NCI-H446 (cell line): ENCODE measurements around the gene SYNGR3.
A peak's percentile ranks its signal among the peaks of the same experiment; 100 is the strongest.
"Not testable (repeated sequence)": the region's sequence is repeated elsewhere in the genome, so short reads cannot be mapped to it uniquely, and the experiment has no call there.

ENCODE experiments used
- DNase-seq, 2 experiments: peaks; one replicate each; lab custom pipeline; 2025; lab: John Stamatoyannopoulos, UW

Gene SYNGR3

GRCh38 chr16:2008631-2009163 lies 18.9 kb downstream of the SYNGR3 start:
- DNase-seq: no peak

- DNase-seq: no peak
Measured at GRCh38 chr16:2009164-2009711, 19.5 kb downstream of the SYNGR3 start.

GRCh38 chr16:2009791-2010510 lies 20.2 kb downstream of the SYNGR3 start, which contains the start of gene ZNF598:
TSS of gene ZNF598 (minus strand) at chr16:2009821.
- DNase-seq: peak; percentile 60 to 89

GRCh38 chr16:2011726-2012125 lies 22.0 kb downstream of the SYNGR3 start:
- not testable (repeated sequence) for DNase-seq

GRCh38 chr16:2013527-2013926 lies 23.8 kb downstream of the SYNGR3 start:
- DNase-seq: no peak

GRCh38 chr16:2015117-2015946 lies 25.6 kb downstream of the SYNGR3 start:
- no peak for DNase-seq

GRCh38 chr16:2015947-2016208 lies 26.1 kb downstream of the SYNGR3 start:
- no peak for DNase-seq

GRCh38 chr16:2016407-2016922 lies 26.7 kb downstream of the SYNGR3 start:
- no peak for DNase-seq

GRCh38 chr16:2019518-2019920 lies 29.7 kb downstream of the SYNGR3 start, which contains the start of gene NPW:
TSS of gene NPW (plus strand) at chr16:2019785.
- DNase-seq: no peak

GRCh38 chr16:2019921-2020831 lies 30.4 kb downstream of the SYNGR3 start:
- DNase-seq: no peak

- DNase-seq: peak in 1 of 2 experiments; percentile 68
Measured at GRCh38 chr16:2022723-2023091, 32.9 kb downstream of the SYNGR3 start.

GRCh38 chr16:2023092-2024031 lies 33.6 kb downstream of the SYNGR3 start:
- DNase-seq: peak; percentile 32 to 92

GRCh38 chr16:2024032-2024420 lies 34.3 kb downstream of the SYNGR3 start:
- DNase-seq: no peak

- DNase-seq: no peak
Measured at GRCh38 chr16:2025251-2025650, 35.5 kb downstream of the SYNGR3 start.

GRCh38 chr16:2025878-2026460 lies 36.2 kb downstream of the SYNGR3 start:
- no peak for DNase-seq

- peak in 1 of 2 experiments; percentile 18 for DNase-seq
Measured at GRCh38 chr16:2026461-2027023, 36.8 kb downstream of the SYNGR3 start, which contains the start of gene NHERF2. TSS of gene NHERF2 (plus strand) at chr16:2026902. CDS start at chr16:2027006, 104 bp downstream.

- no peak for DNase-seq
Measured at GRCh38 chr16:2027024-2028010, 37.5 kb downstream of the SYNGR3 start.

GRCh38 chr16:2028146-2028545 lies 38.4 kb downstream of the SYNGR3 start:
- no peak for DNase-seq
